HG03103 (cell line): ENCODE results near the gene GTF3C5.
A peak's percentile ranks its signal among the peaks of the same experiment; 100 is the strongest.
"Not testable (repeated sequence)": the region's sequence is repeated elsewhere in the genome, so short reads cannot be mapped to it uniquely, and the experiment has no call there.

Experiments
- ATAC-seq: cut with Tn5 transposase; IDR thresholded peaks from one replicate; pipeline ENCODE4 v1.9.1; 2021; ENCODE audit warnings: low read depth; ENCODE audit not compliant: unreplicated experiment

Gene GTF3C5, protein sequence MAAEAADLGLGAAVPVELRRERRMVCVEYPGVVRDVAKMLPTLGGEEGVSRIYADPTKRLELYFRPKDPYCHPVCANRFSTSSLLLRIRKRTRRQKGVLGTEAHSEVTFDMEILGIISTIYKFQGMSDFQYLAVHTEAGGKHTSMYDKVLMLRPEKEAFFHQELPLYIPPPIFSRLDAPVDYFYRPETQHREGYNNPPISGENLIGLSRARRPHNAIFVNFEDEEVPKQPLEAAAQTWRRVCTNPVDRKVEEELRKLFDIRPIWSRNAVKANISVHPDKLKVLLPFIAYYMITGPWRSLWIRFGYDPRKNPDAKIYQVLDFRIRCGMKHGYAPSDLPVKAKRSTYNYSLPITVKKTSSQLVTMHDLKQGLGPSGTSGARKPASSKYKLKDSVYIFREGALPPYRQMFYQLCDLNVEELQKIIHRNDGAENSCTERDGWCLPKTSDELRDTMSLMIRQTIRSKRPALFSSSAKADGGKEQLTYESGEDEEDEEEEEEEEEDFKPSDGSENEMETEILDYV

DNA sequence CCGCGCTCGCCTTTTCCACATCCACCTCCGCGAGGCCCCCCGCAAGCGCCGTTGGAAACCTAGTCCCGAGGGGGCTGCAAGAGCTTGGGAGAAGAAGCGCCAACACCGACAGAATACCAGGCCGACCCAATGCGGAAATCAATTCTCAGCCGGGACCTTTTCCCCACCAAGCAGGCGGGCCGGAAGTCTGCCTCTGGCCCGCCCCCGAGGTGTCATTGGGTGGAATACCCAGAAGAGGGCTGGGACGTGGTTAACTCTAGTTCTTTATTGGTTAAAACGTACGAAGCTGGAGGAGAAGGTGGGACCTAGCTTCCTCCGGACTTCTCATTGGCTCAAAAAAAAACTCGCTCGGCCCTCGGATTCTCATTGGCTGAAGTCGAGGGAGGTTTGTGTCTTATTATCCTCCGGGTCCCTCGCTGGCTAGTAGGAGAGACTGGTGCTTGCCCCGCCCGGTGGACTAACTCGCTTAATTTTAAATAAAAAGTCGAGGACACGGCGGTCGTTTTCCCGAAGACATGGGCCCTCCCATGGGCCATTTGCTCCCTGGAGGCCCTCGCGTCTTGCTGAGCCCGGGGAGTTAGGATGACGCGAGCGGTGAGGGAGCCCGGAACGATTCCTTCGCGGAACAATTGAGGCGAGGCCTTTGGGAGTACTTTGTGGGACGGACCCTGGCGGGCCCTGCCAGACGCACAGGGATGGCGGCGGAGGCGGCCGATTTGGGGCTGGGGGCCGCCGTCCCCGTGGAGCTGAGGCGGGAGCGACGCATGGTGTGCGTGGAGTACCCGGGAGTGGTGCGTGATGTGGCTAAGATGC lies at the start of gene GTF3C5:
GTF3C5 (plus strand) TSS at position 681 of the 813 bp plus-strand sequence; CDS start at position 696, 15 bp downstream.
- peak; percentile 92 for ATAC-seq

DNA sequence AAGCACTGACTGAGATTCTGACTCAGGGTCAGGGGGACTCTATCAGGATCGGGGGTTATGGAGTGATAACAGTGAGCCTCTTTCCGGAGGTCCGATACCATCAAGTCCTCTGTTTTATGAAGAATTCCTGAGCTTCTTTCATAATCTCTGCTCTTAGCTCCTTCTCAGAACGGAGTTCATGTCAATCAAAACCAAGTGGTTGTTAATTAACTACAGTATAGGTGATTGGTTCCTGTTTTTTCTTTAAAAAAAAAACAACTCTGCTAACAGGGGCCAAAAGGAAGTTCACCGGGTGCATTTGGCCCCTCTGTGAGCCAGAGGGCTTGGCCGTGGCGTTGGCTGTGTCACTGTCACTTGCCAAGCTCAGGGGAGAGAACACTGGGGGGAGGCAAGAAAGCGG lies 48.3 kb upstream of the GTF3C5 start:
- no peak for ATAC-seq

DNA sequence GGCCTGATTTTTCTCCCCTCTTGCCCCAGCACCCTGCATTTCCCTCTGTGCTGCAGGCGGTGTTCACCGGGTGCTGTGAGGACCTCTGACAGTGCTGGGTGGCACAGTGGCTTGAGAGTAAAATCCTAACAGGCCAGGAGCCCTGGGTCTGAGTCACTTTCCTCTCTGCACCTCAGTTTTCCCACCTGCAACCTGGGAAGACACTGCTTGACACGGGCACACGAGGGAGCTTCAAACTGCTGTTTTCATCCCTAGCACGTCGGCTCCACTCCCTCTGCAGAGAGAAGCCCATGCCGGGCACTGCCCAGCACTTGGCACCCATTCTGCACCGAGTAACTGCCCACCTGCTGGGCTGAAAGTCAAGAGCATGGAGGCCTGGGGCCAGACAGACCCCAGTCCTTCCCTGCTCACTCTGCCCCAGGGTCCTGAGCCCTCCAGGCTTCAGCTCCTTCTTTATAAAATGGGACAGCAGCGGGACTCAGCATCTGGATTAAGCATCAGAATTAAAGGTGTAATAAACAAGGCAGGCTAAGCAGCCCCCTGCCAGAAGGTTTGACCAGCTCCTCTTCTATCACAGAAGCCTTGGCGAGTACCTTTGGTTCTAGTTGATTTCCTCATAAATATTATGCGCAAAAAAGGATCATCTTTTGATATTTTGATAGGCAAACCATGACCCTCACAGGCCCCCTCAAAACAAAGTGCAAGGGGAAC lies 47.2 kb upstream of the GTF3C5 start:
- ATAC-seq: no peak

DNA sequence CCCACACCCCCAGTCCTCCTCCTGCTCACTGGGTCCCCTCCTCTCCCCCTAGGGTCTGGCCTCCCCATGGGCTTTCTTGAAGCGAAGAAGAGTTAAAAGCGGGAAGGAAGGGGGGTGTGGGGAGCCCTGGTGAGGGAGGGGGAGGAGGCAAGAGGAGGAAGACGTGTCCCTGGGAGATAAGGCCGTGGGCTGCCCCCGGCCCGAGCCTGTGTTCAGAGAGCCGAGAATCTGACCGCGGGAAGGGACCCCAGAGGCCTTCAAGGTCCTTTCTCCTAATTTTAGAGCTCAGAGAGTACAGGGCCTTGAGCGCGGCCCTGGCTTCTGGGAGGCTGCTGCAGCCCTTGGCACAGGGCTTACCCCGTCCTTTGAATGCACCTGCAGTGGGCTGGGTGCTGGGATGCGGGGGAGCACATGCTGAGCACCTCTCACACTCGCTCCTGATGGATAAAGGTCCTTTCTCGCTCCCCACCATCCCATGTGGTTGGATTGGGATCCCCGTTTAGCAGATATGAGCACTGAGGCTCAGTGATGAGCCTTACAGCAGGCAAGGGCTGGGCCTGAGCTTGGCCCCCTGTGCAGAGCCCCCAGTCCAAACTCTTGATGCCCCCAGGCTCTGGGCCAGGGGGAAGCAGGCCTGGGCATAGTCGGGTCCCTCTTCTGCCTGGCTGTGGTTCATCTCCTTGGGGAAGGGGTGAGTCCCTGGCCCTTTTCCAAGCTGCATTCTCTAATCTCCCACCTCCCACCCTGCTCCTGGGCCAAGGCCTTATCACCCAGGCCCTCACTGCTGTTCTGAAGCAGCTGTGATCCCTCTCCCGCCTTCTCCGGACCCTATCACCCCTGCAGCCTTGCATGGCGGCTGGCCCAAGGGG lies 46.4 kb upstream of the GTF3C5 start:
- no peak for ATAC-seq

DNA sequence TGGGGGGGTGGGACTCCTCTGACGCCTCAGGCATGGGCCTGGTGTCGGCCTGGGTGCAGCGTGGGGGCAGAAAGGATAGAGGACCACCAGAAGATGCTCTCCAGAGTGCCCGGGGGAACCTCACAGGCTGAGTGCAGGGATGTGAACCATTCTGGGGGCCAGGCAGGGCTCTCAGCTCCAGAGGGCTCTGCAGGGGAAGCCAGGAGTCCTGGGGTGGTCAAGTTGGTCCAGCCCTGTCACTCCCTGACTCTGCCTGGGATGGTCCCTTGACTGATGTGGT lies 45.8 kb upstream of the GTF3C5 start:
- ATAC-seq: no peak

DNA sequence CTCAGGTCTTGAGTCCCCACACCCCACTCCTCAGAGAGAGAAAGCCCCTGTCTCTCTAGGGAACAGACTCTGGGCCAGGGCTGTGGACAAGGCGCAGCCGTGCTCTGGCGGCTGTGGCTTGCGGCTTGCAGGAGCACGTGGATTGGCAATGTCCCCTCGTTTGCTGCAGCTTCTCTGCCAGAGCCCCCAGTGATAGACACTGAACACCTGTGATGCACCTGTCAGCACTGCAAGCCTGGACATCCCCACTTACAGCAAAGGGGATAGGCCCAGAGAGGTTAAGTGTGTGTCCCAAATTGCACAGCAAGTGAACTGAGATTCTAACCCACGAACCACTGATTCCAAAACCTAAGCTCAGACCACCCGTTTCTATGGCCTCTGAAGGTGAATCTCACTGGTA lies 45.3 kb upstream of the GTF3C5 start:
- no peak for ATAC-seq

DNA sequence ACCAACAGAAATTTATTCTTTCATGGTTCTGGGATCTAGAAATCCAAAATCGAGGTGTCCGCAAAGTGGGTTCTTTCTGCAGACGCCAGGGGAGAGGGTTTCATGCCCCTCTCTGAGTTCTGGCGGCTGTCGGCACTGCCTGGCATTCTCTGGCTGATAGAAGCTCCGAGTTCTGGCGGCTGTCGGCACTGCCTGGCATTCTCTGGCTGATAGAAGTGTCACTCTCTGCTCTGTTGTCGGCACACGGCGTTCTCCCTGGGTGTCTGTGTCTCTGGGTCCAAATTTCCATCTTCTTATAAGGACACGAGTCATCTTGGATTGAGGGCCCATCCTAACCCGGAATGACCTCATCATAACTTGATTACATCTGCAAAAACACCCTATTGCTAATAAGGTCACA lies 44.7 kb upstream of the GTF3C5 start:
- no peak for ATAC-seq

DNA sequence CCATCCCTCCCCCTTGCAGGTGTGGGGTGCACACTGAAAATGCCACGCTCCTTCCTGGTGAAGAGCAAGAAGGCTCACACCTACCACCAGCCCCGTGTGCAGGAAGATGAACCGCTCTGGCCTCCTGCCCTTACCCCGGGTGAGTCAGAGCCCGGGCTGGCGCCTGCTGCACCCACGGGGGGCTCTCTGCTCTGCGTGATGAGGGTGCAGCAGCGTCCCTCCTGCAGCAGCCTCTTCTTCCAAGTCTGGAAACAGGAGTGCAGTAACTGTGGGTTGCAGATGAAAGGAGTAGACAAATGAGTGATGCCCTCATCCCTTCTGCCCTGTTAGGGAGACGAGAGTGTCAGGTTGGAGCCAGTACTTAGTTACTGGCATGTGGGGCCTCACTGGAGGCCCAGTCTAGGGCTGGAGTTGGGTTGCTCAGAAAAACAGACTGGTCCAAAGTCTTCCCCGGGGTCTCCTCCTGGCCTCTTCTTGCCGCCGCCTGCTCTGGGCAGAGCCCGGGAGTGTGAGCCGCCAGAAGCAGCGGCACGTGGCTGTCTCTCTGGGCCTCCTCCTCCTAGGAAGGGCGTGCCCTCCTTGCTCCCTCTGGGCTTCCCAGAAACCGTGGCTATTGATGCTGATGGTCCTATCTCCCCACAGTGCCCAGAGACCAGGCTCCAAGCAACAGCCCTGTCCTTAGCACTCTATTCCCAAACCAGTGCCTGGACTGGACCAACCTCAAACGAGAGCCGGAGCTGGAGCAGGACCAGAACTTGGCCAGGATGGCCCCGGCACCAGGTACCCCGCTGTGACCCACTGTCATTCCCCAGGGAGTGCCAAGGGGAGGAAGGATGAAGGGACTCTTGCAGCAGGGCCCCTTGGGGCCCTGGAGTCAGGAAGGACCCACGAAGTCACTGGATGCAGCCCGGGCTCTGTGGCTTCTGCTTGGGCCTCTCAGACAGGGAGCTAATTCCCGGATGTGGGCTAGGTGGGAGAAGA lies 43.9 kb upstream of the GTF3C5 start:
- no peak for ATAC-seq

DNA sequence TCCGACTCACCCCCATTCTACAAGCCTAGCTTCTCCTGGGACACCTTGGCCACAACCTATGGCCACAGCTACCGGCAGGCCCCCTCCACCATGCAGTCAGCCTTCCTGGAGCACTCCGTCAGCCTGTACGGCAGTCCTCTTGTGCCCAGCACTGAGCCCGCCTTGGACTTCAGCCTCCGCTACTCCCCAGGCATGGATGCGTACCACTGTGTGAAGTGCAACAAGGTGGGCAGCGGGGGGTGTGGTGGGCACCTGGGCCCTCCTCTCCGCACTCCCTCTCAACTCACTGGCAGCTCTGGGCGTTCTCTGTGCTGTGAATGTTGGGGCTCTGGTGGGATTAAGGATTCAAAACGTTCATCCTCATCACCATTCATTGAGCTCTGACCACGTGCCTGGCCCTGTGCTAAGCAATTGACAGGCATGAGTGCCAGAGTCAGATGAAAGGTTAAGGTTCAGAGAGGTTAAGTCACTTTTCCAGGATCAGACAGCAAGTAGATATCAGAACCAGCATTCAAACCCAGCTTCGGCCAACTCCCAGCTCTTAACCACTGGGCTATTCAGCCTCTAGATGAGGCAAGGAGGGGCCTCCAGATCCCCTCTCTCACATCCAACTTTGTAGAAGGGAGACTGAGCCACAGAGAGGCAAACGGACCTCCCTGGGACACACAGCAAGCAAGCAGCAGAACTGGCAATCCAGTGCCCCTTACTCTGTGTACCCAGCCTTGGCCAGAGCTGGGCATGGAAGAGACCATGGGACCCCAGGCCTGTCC lies 42.4 kb upstream of the GTF3C5 start:
- ATAC-seq: no peak

DNA sequence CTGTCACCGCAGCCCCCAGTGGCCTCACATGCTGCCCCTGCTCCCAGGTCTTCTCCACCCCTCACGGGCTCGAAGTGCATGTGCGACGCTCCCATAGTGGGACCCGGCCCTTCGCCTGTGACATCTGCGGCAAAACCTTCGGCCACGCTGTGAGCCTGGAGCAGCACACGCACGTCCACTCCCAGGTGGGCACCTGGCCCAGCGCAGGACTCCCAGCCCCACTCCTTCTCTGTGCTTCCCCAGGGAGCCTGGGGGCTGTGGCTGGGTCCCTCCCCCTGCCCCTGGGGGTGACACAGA lies 41.8 kb upstream of the GTF3C5 start:
- ATAC-seq: no peak

DNA sequence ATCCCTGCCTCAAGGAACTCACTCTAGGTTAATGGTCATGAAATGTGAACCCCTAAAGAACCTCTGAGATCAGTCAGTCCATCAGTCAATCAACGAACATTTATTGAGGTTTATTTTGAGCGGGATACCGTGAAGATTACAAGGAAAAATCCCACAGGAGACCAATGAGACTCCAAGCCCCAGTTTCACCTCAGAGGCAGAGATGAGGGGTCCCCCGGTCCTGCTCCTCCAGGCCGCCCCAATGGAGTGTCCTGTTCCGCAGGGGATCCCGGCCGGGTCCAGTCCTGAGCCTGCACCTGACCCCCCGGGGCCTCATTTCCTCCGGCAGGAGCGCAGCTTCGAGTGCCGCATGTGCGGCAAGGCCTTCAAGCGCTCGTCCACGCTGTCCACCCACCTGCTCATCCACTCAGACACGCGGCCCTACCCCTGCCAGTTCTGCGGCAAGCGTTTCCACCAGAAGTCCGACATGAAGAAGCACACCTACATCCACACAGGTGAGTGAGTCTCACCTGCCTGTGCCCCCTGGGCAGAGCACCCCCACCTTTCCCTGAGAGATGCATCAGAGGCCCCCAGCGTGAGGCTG lies 41.3 kb upstream of the GTF3C5 start:
- ATAC-seq: no peak

DNA sequence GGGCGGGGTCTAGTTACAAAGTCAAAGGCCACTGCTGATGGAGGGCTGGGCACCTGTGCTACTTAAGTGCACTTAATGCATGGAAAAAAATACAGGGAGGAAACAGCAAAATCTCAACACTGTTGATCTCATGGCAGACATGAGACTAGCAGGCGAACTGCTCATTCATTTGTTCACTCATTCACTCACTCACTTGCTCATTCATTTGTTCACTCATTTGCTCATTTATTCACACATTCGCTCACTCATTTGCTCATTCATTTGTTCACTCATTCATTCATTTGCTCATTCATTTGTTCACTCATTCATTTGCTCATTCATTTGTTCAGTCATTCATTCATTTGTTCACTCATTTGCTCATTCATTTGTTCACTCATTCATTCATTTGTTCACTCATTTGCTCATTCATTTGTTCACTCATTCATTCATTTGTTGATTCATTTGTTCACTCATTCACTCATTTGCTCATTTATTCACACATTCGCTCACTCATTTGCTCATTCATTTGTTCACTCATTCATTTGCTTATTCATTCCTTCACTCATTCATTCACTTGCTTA lies 40.7 kb upstream of the GTF3C5 start:
- ATAC-seq: not testable (repeated sequence)

DNA sequence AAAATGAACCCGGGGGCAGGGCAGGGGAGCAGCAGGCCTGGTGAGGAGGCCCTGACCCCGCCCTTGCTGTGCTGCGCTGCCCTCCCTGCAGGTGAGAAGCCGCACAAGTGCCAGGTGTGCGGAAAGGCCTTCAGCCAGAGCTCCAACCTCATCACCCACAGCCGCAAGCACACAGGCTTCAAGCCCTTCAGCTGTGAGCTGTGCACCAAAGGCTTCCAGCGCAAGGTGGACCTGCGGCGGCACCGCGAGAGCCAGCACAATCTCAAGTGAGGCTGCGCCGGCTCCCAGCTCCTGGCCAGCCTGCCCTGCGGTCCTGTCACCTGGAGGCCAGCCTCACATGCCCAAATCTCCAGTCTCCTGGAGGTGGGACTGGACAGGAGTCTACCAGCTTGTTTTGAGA lies 40.0 kb upstream of the GTF3C5 start:
- ATAC-seq: no peak

DNA sequence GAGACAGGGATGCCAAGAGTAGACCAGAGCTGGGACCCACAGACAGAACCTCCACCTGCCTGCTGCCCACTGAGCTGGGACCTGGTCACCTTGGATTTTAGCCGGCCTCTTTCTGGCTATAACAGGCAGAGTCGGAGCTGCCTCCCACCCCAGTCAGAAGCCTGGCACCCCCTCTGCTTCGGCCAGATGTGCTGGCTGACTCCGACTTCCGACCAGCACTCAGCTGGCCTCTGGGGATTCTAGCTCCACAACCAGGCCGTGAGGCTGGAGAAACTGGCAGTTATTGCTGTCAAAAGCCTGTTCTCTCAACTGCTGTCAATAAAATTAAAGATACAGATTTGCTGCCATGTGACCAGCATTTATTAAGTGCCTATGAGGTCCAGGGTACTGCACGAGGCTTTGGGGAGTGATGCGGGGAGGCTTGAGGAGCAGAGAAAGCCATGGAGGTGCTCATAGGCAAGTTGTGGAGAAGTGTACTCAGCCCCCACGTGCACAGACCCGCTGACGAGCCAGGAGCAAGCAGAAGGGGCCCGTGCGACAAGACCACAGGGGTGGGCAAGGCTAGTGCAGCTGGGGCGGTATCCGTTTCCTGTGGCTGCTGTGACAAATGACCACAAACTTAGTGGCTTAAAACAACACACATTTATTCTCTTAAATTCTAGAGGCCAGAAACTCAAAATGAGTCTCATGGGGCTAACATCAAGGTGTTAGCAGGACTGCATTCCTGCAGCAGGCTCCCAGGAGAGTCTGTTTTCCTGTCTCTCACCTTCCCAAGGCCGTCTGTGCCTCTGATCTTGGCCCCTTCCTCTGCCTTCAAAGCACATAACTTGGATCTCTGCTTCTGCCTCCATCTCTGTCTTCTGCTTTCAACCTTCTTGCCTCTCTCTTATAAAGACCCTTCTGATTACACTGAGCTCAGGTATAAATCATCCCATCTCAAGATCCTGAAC lies 39.2 kb upstream of the GTF3C5 start:
- ATAC-seq: no peak

DNA sequence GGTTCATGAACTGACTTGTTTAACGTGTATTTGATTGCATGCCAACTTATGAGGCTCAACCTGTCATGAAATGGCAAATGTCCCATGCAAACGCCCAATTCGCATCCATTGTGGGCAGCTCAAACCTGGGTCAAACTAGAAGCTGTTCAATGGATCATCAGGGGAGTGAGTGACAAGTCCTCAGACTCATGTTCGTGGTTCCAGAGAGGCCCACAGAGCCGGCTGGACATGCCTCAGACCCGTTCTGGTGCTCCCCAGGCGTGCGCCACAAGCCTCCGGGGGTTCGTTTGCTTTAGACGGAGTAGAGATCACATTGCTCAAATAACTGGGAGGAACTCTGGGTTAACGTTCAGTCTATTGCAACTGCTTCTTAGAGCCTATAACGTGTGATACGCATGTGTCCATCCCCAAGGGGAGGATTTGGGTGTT lies 37.3 kb upstream of the GTF3C5 start:
- ATAC-seq: no peak

DNA sequence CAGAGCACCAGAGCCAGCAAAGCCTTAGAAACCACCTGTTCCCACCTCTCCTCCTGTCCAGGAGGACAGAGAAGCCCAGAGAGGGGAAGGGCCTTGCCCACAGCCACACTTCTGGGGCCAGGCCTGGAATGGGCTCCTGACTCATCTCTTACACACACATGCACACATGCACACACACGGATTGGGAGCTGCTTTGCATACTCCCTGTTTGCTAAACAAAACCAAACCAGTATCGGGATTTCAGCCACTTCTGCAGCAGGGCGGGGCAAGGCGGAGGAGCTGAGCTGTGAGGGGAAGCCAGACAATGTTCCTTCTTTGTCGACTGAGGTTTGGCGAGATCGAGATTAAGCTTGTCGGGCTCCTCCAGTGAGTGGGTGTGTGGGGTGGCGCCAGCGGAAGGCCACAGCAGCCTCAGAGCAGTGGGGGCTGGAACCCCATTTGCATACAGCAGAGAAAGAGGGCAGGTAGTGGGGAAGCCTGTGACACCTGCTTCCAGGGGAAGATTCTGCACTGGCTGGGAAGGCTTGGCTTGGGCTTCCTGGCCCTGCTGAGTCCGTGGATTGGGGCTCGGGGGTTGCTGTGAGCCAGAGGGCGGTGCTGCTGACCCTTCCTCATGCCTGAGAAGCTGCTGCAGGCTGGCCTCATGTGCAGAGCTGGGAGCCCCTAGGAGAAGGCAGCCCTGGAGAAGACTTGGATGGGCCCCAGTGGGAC lies 36.2 kb upstream of the GTF3C5 start:
- no peak for ATAC-seq
